Type B pancreatic cell (in vitro differentiated cells): ENCODE measurements around the gene SMCO4. TPM values are rescaled to one million over a fixed set of nuclear protein-coding genes. Genes with fewer than 3 reads are reported as not detected.

Experiments
- DNase-seq: peaks from one replicate; pipeline ENCODE4 v3.0.0; 2021; ENCODE audit warnings: mixed read lengths; ENCODE audit not compliant: unreplicated experiment; ENCODE audit errors: extremely low spot score
- H3K27ac Mint-ChIP-seq: 2 replicates; pipeline ENCODE4 v1.8.0; 2021; ENCODE audit warnings: mild to moderate bottlenecking, mixed read lengths
- H3K27me3 Mint-ChIP-seq: 2 replicates; pipeline ENCODE4 v1.8.0; 2021; ENCODE audit warnings: mixed read lengths
- H3K36me3 Mint-ChIP-seq: 2 replicates; pipeline ENCODE4 v1.8.0; 2021; ENCODE audit warnings: mixed read lengths
- H3K4me1 Mint-ChIP-seq: one replicate; pipeline ENCODE4 v1.8.0; 2021; ENCODE audit warnings: mixed read lengths; ENCODE audit not compliant: unreplicated experiment
- H3K4me3 Mint-ChIP-seq: 2 replicates; pipeline ENCODE4 v1.8.0; 2021; ENCODE audit warnings: mild to moderate bottlenecking, mixed read lengths
- H3K9me3 Mint-ChIP-seq: 2 replicates; pipeline ENCODE4 v1.8.0; 2021; ENCODE audit warnings: mixed read lengths
- total RNA-seq: library from RNA; stranded (reverse); gene quantifications from 2 replicates; pipeline ENCODE4 v1.2.1, GENCODE V29; 2021; ENCODE audit warnings: low replicate concordance
- TF ChIP-seq, protein P1 (sequence below): fragments of 200-600 bp; sonication (generic); conservative IDR thresholded peaks from 2 replicates; pipeline ENCODE4 v1.5.0; 2021; ENCODE audit warnings: antibody characterized with exemption, mild to moderate bottlenecking

SMCO4 gene
- total RNA-seq, 1 donor from 2014 or later = 18.2 TPM

DNA sequence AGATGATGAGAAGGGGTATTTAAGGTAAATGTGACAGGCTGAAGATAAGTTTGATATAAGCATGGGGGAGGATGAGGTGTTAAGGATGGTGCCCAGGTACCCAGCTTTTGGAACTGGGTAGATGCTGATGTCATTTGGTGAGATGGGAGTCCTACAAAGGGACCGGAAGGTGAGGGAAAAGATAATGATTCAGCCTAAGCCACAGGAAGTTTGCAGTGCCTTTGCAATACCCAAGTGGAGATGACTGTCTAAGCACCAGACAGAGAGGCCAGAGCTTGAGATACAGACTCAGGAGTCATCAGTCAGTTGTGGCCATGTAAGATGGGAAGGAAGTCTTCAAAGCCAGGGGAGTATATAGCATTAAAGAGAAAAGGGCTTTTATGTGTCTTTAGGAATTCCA is 30.0 kb upstream of the SMCO4 start:
- peaks cover 10% of the 10 kb centered on the region for H3K27me3 Mint-ChIP-seq
- H3K27ac Mint-ChIP-seq = no peak overlapping the region
- H3K9me3 Mint-ChIP-seq = no peaks in the 10 kb centered on the region
- TF ChIP-seq, protein P1, sequence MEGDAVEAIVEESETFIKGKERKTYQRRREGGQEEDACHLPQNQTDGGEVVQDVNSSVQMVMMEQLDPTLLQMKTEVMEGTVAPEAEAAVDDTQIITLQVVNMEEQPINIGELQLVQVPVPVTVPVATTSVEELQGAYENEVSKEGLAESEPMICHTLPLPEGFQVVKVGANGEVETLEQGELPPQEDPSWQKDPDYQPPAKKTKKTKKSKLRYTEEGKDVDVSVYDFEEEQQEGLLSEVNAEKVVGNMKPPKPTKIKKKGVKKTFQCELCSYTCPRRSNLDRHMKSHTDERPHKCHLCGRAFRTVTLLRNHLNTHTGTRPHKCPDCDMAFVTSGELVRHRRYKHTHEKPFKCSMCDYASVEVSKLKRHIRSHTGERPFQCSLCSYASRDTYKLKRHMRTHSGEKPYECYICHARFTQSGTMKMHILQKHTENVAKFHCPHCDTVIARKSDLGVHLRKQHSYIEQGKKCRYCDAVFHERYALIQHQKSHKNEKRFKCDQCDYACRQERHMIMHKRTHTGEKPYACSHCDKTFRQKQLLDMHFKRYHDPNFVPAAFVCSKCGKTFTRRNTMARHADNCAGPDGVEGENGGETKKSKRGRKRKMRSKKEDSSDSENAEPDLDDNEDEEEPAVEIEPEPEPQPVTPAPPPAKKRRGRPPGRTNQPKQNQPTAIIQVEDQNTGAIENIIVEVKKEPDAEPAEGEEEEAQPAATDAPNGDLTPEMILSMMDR = no peak
- DNase-seq = no peak
- no peaks in the 10 kb centered on the region for H3K36me3 Mint-ChIP-seq
- peaks cover 7% of the 10 kb centered on the region for H3K4me1 Mint-ChIP-seq
- no peak overlapping the region for H3K4me3 Mint-ChIP-seq

DNA sequence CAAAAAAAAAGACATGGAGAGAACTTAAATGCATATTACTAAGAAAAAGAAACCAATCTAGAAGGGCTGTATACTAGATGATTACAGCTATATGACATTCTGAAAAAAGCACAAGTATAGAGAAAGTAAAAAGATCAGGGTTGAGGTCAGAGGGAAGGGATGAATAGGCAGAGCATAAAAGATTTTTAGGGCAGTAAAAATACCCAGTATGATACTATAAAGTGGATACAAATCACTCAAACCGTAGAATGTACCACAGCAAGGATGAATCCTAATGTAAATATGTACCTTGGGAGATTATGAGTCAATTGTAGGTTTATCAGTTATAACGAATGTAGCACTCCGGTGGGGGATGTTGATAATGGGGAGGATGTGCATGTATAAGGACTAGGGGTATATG is 29.4 kb upstream of the SMCO4 start:
- Mint-ChIP-seq H3K4me3 (no peak overlapping the region), H3K9me3 (no peaks in the 10 kb centered on the region), H3K27me3 (peaks cover 10% of the 10 kb centered on the region), H3K36me3 (no peaks in the 10 kb centered on the region), H3K4me1 (peaks cover 7% of the 10 kb centered on the region), H3K27ac (no peak overlapping the region)
- TF ChIP-seq, protein P1 = no peak
- no peak for DNase-seq

DNA sequence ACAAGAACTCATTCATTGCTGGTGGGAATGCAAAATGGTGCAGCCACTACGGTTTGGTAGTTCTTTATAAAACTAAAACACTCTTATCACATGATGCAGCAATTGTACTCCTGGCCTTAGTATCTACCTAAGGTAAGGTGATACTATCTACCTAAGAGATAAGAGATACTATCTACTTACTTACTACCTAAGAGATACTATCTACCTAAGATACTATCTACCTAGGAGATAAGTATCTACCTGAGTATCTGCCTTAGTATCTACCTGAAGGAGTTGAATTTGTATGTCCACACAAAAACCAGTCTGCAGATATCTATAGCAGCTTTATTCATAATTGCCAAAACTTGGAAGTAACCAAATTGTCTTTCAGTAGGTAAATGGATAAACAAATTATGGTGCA is 29.0 kb upstream of the SMCO4 start:
- no peaks in the 10 kb centered on the region for H3K36me3 Mint-ChIP-seq

DNA sequence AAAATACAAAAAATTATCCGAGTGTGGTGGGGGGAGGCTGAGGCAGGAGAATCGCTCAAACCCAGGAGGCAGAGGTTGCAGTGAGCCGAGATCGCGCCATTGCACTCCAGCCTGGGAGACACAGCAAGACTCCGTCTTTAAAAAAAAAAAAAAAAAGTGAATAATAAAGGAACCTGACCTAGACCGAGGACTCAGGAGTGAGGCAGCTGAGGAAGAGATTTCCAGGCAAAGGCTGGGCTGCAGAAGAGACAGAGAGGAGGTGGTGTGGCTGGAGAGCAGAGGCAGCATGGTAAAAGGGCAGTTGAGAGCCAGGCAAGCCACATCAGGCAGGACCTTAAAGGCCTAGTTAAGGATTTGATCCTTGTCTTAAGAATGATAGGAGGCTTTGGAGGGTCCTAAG is 28.4 kb upstream of the SMCO4 start:
- H3K4me1 Mint-ChIP-seq = peaks cover 7% of the 10 kb centered on the region
- H3K4me3 Mint-ChIP-seq = no peak overlapping the region
- no peak for DNase-seq
- TF ChIP-seq, protein P1 = no peak
- H3K36me3 Mint-ChIP-seq = no peaks in the 10 kb centered on the region
- no peak overlapping the region for H3K27ac Mint-ChIP-seq
- peaks cover 10% of the 10 kb centered on the region for H3K27me3 Mint-ChIP-seq
- H3K9me3 Mint-ChIP-seq = no peaks in the 10 kb centered on the region

More for the DNA sequence above, 29.0 kb upstream of the SMCO4 start:
- TF ChIP-seq, protein P1 = no peak
- Mint-ChIP-seq H3K27me3 (peaks cover 10% of the 10 kb centered on the region), H3K4me3 (no peak overlapping the region), H3K4me1 (peaks cover 7% of the 10 kb centered on the region), H3K9me3 (no peaks in the 10 kb centered on the region), H3K27ac (no peak overlapping the region)
- no peak for DNase-seq

DNA sequence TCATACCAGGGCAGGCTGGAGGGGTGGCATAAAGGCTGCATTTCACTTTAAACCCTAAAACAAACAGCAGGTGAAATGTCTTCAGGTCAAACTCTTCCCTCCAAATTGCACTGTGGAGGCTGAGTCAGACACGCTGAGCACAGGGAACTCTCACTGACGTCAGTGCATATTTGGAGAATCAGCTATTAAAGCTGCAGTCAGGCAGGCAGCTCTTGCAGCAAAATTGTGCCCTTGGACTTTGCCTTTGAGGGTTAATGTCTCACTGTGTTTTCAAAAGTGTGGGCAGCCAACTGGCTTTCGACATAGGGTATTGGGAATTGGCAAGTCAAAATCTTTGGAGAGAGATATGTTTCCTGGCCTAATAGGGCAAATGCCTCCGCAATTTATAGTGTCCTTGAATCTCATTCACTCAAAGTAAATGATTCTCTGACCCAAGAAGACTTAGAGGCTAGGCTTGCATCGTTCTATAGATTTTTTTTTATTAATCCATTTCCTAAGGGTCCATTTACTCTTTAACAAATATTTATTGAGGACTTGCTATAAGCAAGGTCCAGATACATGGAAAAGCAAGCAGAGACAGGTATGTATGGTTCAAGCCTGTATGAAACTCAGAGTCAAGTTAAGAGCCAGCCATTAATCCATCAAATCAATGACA is 27.7 kb upstream of the SMCO4 start:
- Mint-ChIP-seq H3K27ac (no peak overlapping the region), H3K9me3 (no peaks in the 10 kb centered on the region), H3K4me3 (no peak overlapping the region), H3K27me3 (peaks cover 8% of the 10 kb centered on the region), H3K4me1 (peaks cover 7% of the 10 kb centered on the region), H3K36me3 (no peaks in the 10 kb centered on the region)
- DNase-seq = no peak
- TF ChIP-seq, protein P1 = no peak
